T-helper 2 cell treated with Interferon-gamma antibody and Interleukin-4, amounts not matched to agents 100 ng/mL and 5 ng/mL, for 36 hours (primary cell): ENCODE data around the gene GGTA1. TPM values are rescaled to one million over a fixed set of nuclear protein-coding genes. Genes with fewer than 3 reads are reported as not detected.
"Not testable (repeated sequence)": the region's sequence is repeated elsewhere in the genome, so short reads cannot be mapped to it uniquely, and the experiment has no call there.

ENCODE experiments used
- intact Hi-C: fragments of 100-400 bp; cut with micrococcal nuclease; formaldehyde crosslinking; loops from one replicate; pipeline ENCODE4 v1.15.1; 2023
- total RNA-seq: library from RNA; stranded (reverse); gene quantifications from 2 replicates; pipeline ENCODE4 v1.2.3, GENCODE V29; 2022

The GGTA1 gene
- total RNA-seq, 1 donor from 2014 or later = not detected

- intact Hi-C loops = no loop called here
Observed at GRCh38 chr9:121459513-121459912, 40.1 kb downstream of the GGTA1 start.

GRCh38 chr9:121458449-121458848 lies 41.2 kb downstream of the GGTA1 start:
- intact Hi-C loops = not testable (repeated sequence)

GRCh38 chr9:121455527-121456239 lies 44.0 kb downstream of the GGTA1 start:
- intact Hi-C loops = no loop called here

- intact Hi-C loops = no loop called here
Observed at GRCh38 chr9:121454972-121455371, 44.7 kb downstream of the GGTA1 start.

- intact Hi-C loops = no loop called here
Observed at GRCh38 chr9:121453232-121453892, 46.3 kb downstream of the GGTA1 start.

- intact Hi-C loops = no loop called here
Observed at GRCh38 chr9:121452085-121452484, 47.6 kb downstream of the GGTA1 start.

GRCh38 chr9:121451586-121451985 lies 48.1 kb downstream of the GGTA1 start:
- intact Hi-C loops = no loop called here

- intact Hi-C loops = no loop called here
Observed at GRCh38 chr9:121450241-121450640, 49.4 kb downstream of the GGTA1 start.

GRCh38 chr9:121449786-121450185 lies 49.9 kb downstream of the GGTA1 start:
- intact Hi-C loops = no loop called here

- intact Hi-C loops = no loop called here
Observed at GRCh38 chr9:121447321-121447834, 52.3 kb downstream of the GGTA1 start.

- intact Hi-C loops = no loop called here
Observed at GRCh38 chr9:121445986-121446385, 53.7 kb downstream of the GGTA1 start.

GRCh38 chr9:121443981-121444380 lies 55.7 kb downstream of the GGTA1 start:
- intact Hi-C loops = no loop called here

GRCh38 chr9:121441165-121441564 lies 58.5 kb downstream of the GGTA1 start:
- intact Hi-C loops = no loop called here

GRCh38 chr9:121439711-121440664 lies 59.7 kb downstream of the GGTA1 start:
- intact Hi-C loops = no loop called here

GRCh38 chr9:121439016-121439415 lies 60.6 kb downstream of the GGTA1 start:
- intact Hi-C loops = no loop called here

- intact Hi-C loops = no loop called here
Observed at GRCh38 chr9:121437891-121438290, 61.8 kb downstream of the GGTA1 start.

- intact Hi-C loops = not testable (repeated sequence)
Observed at GRCh38 chr9:121437046-121437445, 62.6 kb downstream of the GGTA1 start.

GRCh38 chr9:121434969-121435368 lies 64.7 kb downstream of the GGTA1 start:
- intact Hi-C loops = no loop called here

GRCh38 chr9:121427899-121428298 lies 71.7 kb downstream of the GGTA1 start:
- intact Hi-C loops = no loop called here

GRCh38 chr9:121424024-121424432 lies 75.6 kb downstream of the GGTA1 start:
- intact Hi-C loops = no loop called here

- intact Hi-C loops = no loop called here
Observed at GRCh38 chr9:121411993-121412392, 87.7 kb downstream of the GGTA1 start.

- intact Hi-C loops = no loop called here
Observed at GRCh38 chr9:121405899-121406298, 93.7 kb downstream of the GGTA1 start.
